PC-9 (cell line): ENCODE measurements around the gene ACTN3. TPM values are rescaled to one million over a fixed set of nuclear protein-coding genes. Genes with fewer than 3 reads are reported as not detected.

ENCODE experiments used
- BruUV-seq: library from RNA; stranded (reverse); fragments of 400-500 nt; replicated peaks from 2 replicates; lab custom pipeline; 2021; lab: Mats Ljungman, UMichigan
- CTCF ChIA-PET: fragments of 300-600 bp; sonication (Branson Sonifier 250); formaldehyde crosslinking; loops from one replicate; lab custom pipeline; 2022; ENCODE audit warnings: antibody characterized with exemption; lab: Charles Lee
- POLR2A ChIA-PET: fragments of 300-600 bp; sonication (Branson Sonifier 250); formaldehyde crosslinking; loops from one replicate; lab custom pipeline; 2022; ENCODE audit warnings: antibody characterized with exemption; ENCODE audit not compliant: unreplicated experiment; lab: Charles Lee
- DNase-seq, 2 experiments: peaks; one replicate each; pipeline versions ENCODE4 v3.0.0 to v3.0.0-alpha.2; 2015 to 2022; ENCODE audit warnings: mixed read lengths in 1 of 2
- H2AFZ ChIP-seq: fragments of 200-600 bp; sonication (generic); 2 replicates; pipeline ENCODE4 v1.8.1; 2017; ENCODE audit warnings: antibody characterized with exemption
- H3F3A ChIP-seq: fragments of 200-600 bp; sonication (generic); 2 replicates; pipeline ENCODE4 v1.8.1; 2017; ENCODE audit warnings: antibody characterized with exemption, mild to moderate bottlenecking, low read depth; ENCODE audit not compliant: insufficient read depth
- H3K27ac ChIP-seq: fragments of 200-600 bp; sonication (generic); 2 replicates; pipeline ENCODE4 v1.6.1; 2016; ENCODE audit warnings: mixed run types
- H3K27me3 ChIP-seq: fragments of 200-600 bp; sonication (generic); 2 replicates; pipeline ENCODE4 v1.6.1; 2016; ENCODE audit warnings: low read depth, mixed run types; ENCODE audit not compliant: insufficient read depth
- H3K36me3 ChIP-seq: fragments of 200-600 bp; sonication (generic); 2 replicates; pipeline ENCODE4 v1.6.1; 2016; ENCODE audit warnings: low read depth, mixed run types
- H3K4me1 ChIP-seq: fragments of 200-600 bp; sonication (generic); replicated peaks from 2 replicates; pipeline ENCODE4 v1.6.1; 2016; ENCODE audit warnings: mixed run types; ENCODE audit not compliant: insufficient read depth
- H3K4me2 ChIP-seq: fragments of 200-600 bp; sonication (generic); 2 replicates; pipeline ENCODE4 v1.6.1; 2017; ENCODE audit warnings: mixed run types
- H3K4me3 ChIP-seq: fragments of 200-600 bp; sonication (generic); 2 replicates; pipeline ENCODE4 v1.6.1; 2016; ENCODE audit warnings: mixed run types
- H3K79me2 ChIP-seq: fragments of 200-600 bp; sonication (generic); 2 replicates; pipeline ENCODE4 v1.6.1; 2017; ENCODE audit warnings: low read depth, mixed run types
- H3K9me2 ChIP-seq: fragments of 200-600 bp; sonication (generic); 2 replicates; pipeline ENCODE4 v1.8.1; 2017; ENCODE audit warnings: mild to moderate bottlenecking; ENCODE audit not compliant: insufficient read depth
- H3K9me3 ChIP-seq: fragments of 200-600 bp; sonication (generic); 2 replicates; pipeline ENCODE4 v1.8.1; 2016; ENCODE audit warnings: low read depth; ENCODE audit not compliant: insufficient read depth
- H4K20me1 ChIP-seq: fragments of 200-600 bp; sonication (generic); 2 replicates; pipeline ENCODE4 v1.8.1; 2017; ENCODE audit not compliant: insufficient read depth
- CTCF ChIP-seq: fragments of 200-600 bp; sonication (generic); conservative IDR thresholded peaks from 2 replicates; pipeline ENCODE4 v1.6.1; 2017; ENCODE audit warnings: mixed run types, antibody characterized with exemption, mild to moderate bottlenecking, moderate library complexity
- EZH2 ChIP-seq: fragments of 200-600 bp; sonication (generic); IDR thresholded peaks from 2 replicates; pipeline ENCODE4 v1.8.0; 2017; ENCODE audit warnings: antibody characterized with exemption, low read depth
- intact Hi-C: fragments of 100-400 bp; cut with micrococcal nuclease; formaldehyde crosslinking; loops from one replicate; pipeline ENCODE4 v1.10.0; 2022; ENCODE audit not compliant: unreplicated experiment
- total RNA-seq: library from RNA; stranded (reverse); gene quantifications from 2 replicates; pipeline ENCODE4 v1.2.3, GENCODE V29; 2021

The ACTN3 gene
- total RNA-seq, 1 experiment from 2014 or later, result not detected

- no peak overlapping the region for H3K4me2 ChIP-seq
- ChIA-PET CTCF (no interaction called here), POLR2A (no interaction called here)
- H3K27me3 ChIP-seq, result peaks cover 33% of the 10 kb centered on the region
- intact Hi-C loops, result loop anchor here (2.0 kb wide), 2 partner anchors 22 to 72 kb away; partner anchors contain the start of gene CTSF
- peaks cover 13% of the 10 kb centered on the region for H3K4me1 ChIP-seq
- H3K4me3 ChIP-seq, result no peak overlapping the region
- BruUV-seq, result no TSS peak
- H3K9me3 ChIP-seq, result no peaks in the 10 kb centered on the region
- H3K36me3 ChIP-seq, result no peaks in the 10 kb centered on the region
- no peaks in the 10 kb centered on the region for H3K9me2 ChIP-seq
- DNase-seq, result no peak
- H4K20me1 ChIP-seq, result no peaks in the 10 kb centered on the region
- no peaks in the 10 kb centered on the region for H3K79me2 ChIP-seq
- H3F3A ChIP-seq, result peaks cover 14% of the 10 kb centered on the region; the same call in 1 of the 2 replicates
- no peak overlapping the region for H3K27ac ChIP-seq
- H2AFZ ChIP-seq, result no peak overlapping the region
- TF ChIP-seq EZH2 (no peak), CTCF (no peak)
These were observed 411 bp downstream of the ACTN3 start for GRCh38 chr11:66546966-66547661.

- Histone ChIP-seq H3K4me2 (no peak overlapping the region), H3K27me3 (peaks cover 33% of the 10 kb centered on the region), H2AFZ (no peak overlapping the region), H3K9me3 (no peaks in the 10 kb centered on the region), H3K36me3 (no peaks in the 10 kb centered on the region), H3K9me2 (no peaks in the 10 kb centered on the region), H3K4me3 (no peak overlapping the region), H3K27ac (no peak overlapping the region), H3F3A (peaks cover 14% of the 10 kb centered on the region; the same call in 1 of the 2 replicates), H4K20me1 (no peaks in the 10 kb centered on the region), H3K4me1 (peaks cover 13% of the 10 kb centered on the region), H3K79me2 (no peaks in the 10 kb centered on the region)
- intact Hi-C loops, result loop anchor here (2.0 kb wide), 2 partner anchors 21 to 71 kb away; partner anchors contain the start of gene CTSF
- ChIA-PET CTCF (no interaction called here), POLR2A (no interaction called here)
- no peak for TF ChIP-seq CTCF
- DNase-seq, result no peak
- BruUV-seq, result no TSS peak
These were observed 933 bp downstream of the ACTN3 start for GRCh38 chr11:66547662-66548009.

GRCh38 chr11:66548041-66548440 is 1.3 kb downstream of the ACTN3 start:
- POLR2A ChIA-PET, result no interaction called here
- no peaks in the 10 kb centered on the region for H3K36me3 ChIP-seq
- BruUV-seq, result no TSS peak

More at GRCh38 chr11:66548041-66548440, 1.3 kb downstream of the ACTN3 start:
- no peaks in the 10 kb centered on the region for H3K9me2 ChIP-seq
- peaks cover 33% of the 10 kb centered on the region for H3K27me3 ChIP-seq
- H3K4me3 ChIP-seq, result no peak overlapping the region
- intact Hi-C loops, result no loop called here
- H4K20me1 ChIP-seq, result no peaks in the 10 kb centered on the region
- H3K79me2 ChIP-seq, result no peaks in the 10 kb centered on the region
- H2AFZ ChIP-seq, result no peak overlapping the region
- peaks cover 14% of the 10 kb centered on the region; the same call in 1 of the 2 replicates for H3F3A ChIP-seq
- no peak for DNase-seq
- CTCF ChIA-PET, result no interaction called here
- H3K9me3 ChIP-seq, result no peaks in the 10 kb centered on the region
- TF ChIP-seq EZH2, result no peak
- TF ChIP-seq CTCF, result no peak
- H3K4me2 ChIP-seq, result no peak overlapping the region
- H3K4me1 ChIP-seq, result peaks cover 13% of the 10 kb centered on the region
- no peak overlapping the region for H3K27ac ChIP-seq
